Uterus (tissue), 2 donors: ENCODE results near the gene PCYOX1L.

ENCODE experiments used
- CTCF ChIP-seq, 4 experiments: fragments of 200-600 bp in 2 of 4; fragments of 450-650 bp in 2 of 4; sonication (generic) in 2 of 4; IDR thresholded peaks; one replicate each; pipeline ENCODE4 v1.5.1; 2016 to 2019; ENCODE audit warnings: antibody characterized with exemption in 4 of 4, mild to moderate bottlenecking in 2 of 4, moderate library complexity in 1 of 4
- POLR2A ChIP-seq, 2 donors: fragments of 450-650 bp; IDR thresholded peaks; one replicate each; pipeline ENCODE4 v1.6.1; 2016; ENCODE audit warnings: antibody characterized with exemption in 2 of 2, mild to moderate bottlenecking in 1 of 2, moderate library complexity in 1 of 2

- TF ChIP-seq CTCF (IDR thresholded peaks at IDR 0.05) (no peak), POLR2A (IDR thresholded peaks at IDR 0.05) (no peak)
Observed at GRCh38 chr5:149313151-149313841, 44.5 kb upstream of the PCYOX1L start.
